Measurements from ENCODE around the gene GAR1. TPM values are rescaled to one million over a fixed set of nuclear protein-coding genes. Genes with fewer than 3 reads are reported as not detected.

The GAR1 gene
- total RNA-seq, 2 donors from 2014 or later = 3.2 to 7.5 TPM

GRCh38 chr4:109810552-109811387 lies 4.8 kb upstream of the GAR1 start:
- DNase-seq (ENCODE audit: low spot score) = no peak
- WGBS = 43% methylated on average over 11 of the region's 11 CpGs
- intact Hi-C loops (cut with DNase I) = loop anchor here (5.0 kb wide), 1 partner anchor 78 kb away; the partner anchor contains the start of gene PLA2G12A
- Histone ChIP-seq H3K27me3 (replicated peaks; ENCODE audit: insufficient read depth) (no peaks in the 10 kb centered on the region), H3K36me3 (no peaks in the 10 kb centered on the region), H3K9me3 (no peaks in the 10 kb centered on the region), H3K4me3 (no peak overlapping the region), H3K27ac (no peak overlapping the region), H3K4me1 (replicated peaks) (no peaks in the 10 kb centered on the region)
- TF ChIP-seq POLR2A (IDR thresholded peaks at IDR 0.05) (no peak), CTCF (IDR thresholded peaks at IDR 0.05) (no peak), POLR2AphosphoS5 (IDR thresholded peaks at IDR 0.05) (no peak)

- no peak for DNase-seq (ENCODE audit: low spot score)
- no peak overlapping the region for H3K4me3 ChIP-seq
- H3K27me3 ChIP-seq (replicated peaks; ENCODE audit: insufficient read depth) = no peaks in the 10 kb centered on the region
- no peaks in the 10 kb centered on the region for H3K9me3 ChIP-seq
- TF ChIP-seq POLR2AphosphoS5 (IDR thresholded peaks at IDR 0.05) (no peak), CTCF (IDR thresholded peaks at IDR 0.05) (no peak), POLR2A (IDR thresholded peaks at IDR 0.05) (no peak)
- no peak overlapping the region for H3K27ac ChIP-seq
- H3K36me3 ChIP-seq = no peaks in the 10 kb centered on the region
- intact Hi-C loops (cut with DNase I) = loop anchor here (5.0 kb wide), 1 partner anchor 79 kb away; the partner anchor contains the start of gene PLA2G12A
- H3K4me1 ChIP-seq (replicated peaks) = peaks cover 7% of the 10 kb centered on the region
- 56% methylated on average over 3 of the region's 3 CpGs for WGBS
These were observed 3.9 kb upstream of the GAR1 start for GRCh38 chr4:109811707-109812106.

GRCh38 chr4:109816082-109816442 lies 500 bp downstream of the GAR1 start:
- Histone ChIP-seq H3K4me3 (peak overlapping the region; percentile 65 to 70), H3K27me3 (replicated peaks; ENCODE audit: insufficient read depth) (no peaks in the 10 kb centered on the region), H3K9me3 (no peaks in the 10 kb centered on the region), H3K36me3 (peaks cover 0 to 3% of the 10 kb centered on the region in 2 donors), H3K27ac (peak overlapping the region; percentile 86 to 90), H3K4me1 (replicated peaks) (peaks cover 7% of the 10 kb centered on the region)
- no peak for TF ChIP-seq POLR2AphosphoS5 (IDR thresholded peaks at IDR 0.05)
- TF ChIP-seq CTCF (IDR thresholded peaks at IDR 0.05) = no peak
- no peak for TF ChIP-seq POLR2A (IDR thresholded peaks at IDR 0.05)
- DNase-seq (ENCODE audit: low spot score) = no peak
- intact Hi-C loops (cut with DNase I) = loop anchor here (5.0 kb wide), 2 partner anchors 114 to 384 kb away; partner anchors contain the start of genes CASP6 and SEC24B
- WGBS = 2% methylated on average over 19 of the region's 19 CpGs

DNA sequence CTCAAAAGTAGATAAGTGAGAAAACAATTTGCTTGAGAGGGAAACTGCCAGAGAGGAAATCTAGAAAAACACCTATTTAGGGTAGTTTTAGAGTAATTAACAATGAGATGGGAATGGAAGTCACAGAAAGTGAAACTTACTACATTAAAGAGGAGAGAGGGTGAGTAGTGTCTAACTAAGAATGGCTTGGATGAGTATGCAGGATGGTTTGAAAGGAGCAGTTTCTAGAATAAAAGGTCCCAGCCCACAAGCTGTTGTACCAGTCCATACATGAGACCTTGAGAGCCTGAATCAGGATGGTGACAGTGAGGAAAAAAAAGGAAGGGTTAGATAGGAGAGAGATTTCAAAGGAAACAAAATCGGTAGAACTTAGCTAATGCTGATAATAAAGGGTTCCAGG lies 1.3 kb downstream of the GAR1 start:
- intact Hi-C loops (cut with DNase I) = loop anchor here (5.0 kb wide), 2 partner anchors 115 to 385 kb away; partner anchors contain the start of genes CASP6 and SEC24B
- WGBS = 52% methylated on average over 1 of the region's 1 CpG

More for the DNA sequence above, 1.3 kb downstream of the GAR1 start:
- Histone ChIP-seq H3K4me1 (replicated peaks) (peaks cover 7% of the 10 kb centered on the region), H3K4me3 (no peak overlapping the region), H3K27ac (no peak overlapping the region), H3K27me3 (replicated peaks; ENCODE audit: insufficient read depth) (no peaks in the 10 kb centered on the region), H3K36me3 (peaks cover 0 to 3% of the 10 kb centered on the region in 2 donors), H3K9me3 (no peaks in the 10 kb centered on the region)
- no peak for DNase-seq (ENCODE audit: low spot score)
- TF ChIP-seq POLR2A (IDR thresholded peaks at IDR 0.05) = no peak
- TF ChIP-seq CTCF (IDR thresholded peaks at IDR 0.05) = no peak
- no peak for TF ChIP-seq POLR2AphosphoS5 (IDR thresholded peaks at IDR 0.05)

All from prostate gland (tissue), 2 donors.